ENCODE results near the gene TMEM145. TPM values are rescaled to one million over a fixed set of nuclear protein-coding genes. Genes with fewer than 3 reads are reported as not detected.

Gene TMEM145
- total and polyA plus RNA-seq, 2 donors from 2014 or later, result not detected

GRCh38 chr19:42268142-42268703 is 44.9 kb upstream of the TMEM145 start:
- DNase-seq, result peak; percentile 99 to 100 (median 100)
- H3K9ac ChIP-seq (ENCODE audit: low read length in 3 of 3), result peak overlapping the region; percentile 89 to 97 (median 95)
- H3K36me3 ChIP-seq (ENCODE audit: control insufficient read depth in 2 of 3, insufficient read depth in 3 of 3, low read length in 3 of 3), result peaks cover 0 to 3% (median 0%) of the 10 kb centered on the region in 3 donors
- peak overlapping the region; percentile 99 for H3K27ac ChIP-seq (ENCODE audit: low read depth in 2 of 2, low read length in 2 of 2)
- H3K4me3 ChIP-seq (ENCODE audit: low read length in 3 of 3), result peak overlapping the region; percentile 83 to 92 (median 89)
- no peaks in the 10 kb centered on the region for H3K9me3 ChIP-seq (ENCODE audit: control insufficient read depth in 2 of 3, insufficient read depth in 1 of 3, low read length in 3 of 3)
- H3K27me3 ChIP-seq (ENCODE audit: control insufficient read depth, insufficient read depth, low read length), result no peaks in the 10 kb centered on the region
- intact Hi-C loops (cut with DNase I), result no loop called here
- no peak for TF ChIP-seq CTCF (IDR thresholded peaks at IDR 0.05; ENCODE audit: borderline replicate concordance, extremely low read depth, insufficient read depth)
- peak; percentile 97 for FAIRE-seq
- H3K4me1 ChIP-seq (ENCODE audit: control insufficient read depth in 2 of 3, insufficient read depth in 2 of 3, low read depth in 1 of 3, low read length in 3 of 3), result peaks cover 3 to 21% (median 12%) of the 10 kb centered on the region in 3 donors

- Histone ChIP-seq H3K27ac (ENCODE audit: low read depth in 2 of 2, low read length in 2 of 2) (peak within 1 kb of the TSS; percentile 99), H3K4me3 (ENCODE audit: low read length in 3 of 3) (peak within 1 kb of the TSS; percentile 83 to 92 (median 91)), H3K36me3 (ENCODE audit: control insufficient read depth in 2 of 3, insufficient read depth in 3 of 3, low read length in 3 of 3) (peaks cover 0 to 8% (median 3%) of the 10 kb centered on the region in 3 donors), H3K9me3 (ENCODE audit: control insufficient read depth in 2 of 3, insufficient read depth in 1 of 3, low read length in 3 of 3) (no peaks in the 10 kb centered on the region), H3K4me1 (ENCODE audit: control insufficient read depth in 2 of 3, insufficient read depth in 2 of 3, low read depth in 1 of 3, low read length in 3 of 3) (peaks cover 3 to 21% (median 12%) of the 10 kb centered on the region in 3 donors), H3K27me3 (ENCODE audit: control insufficient read depth, insufficient read depth, low read length) (no peaks in the 10 kb centered on the region), H3K9ac (ENCODE audit: low read length in 3 of 3) (peak within 1 kb of the TSS; percentile 89 to 97 (median 95))
- no peak for TF ChIP-seq CTCF (IDR thresholded peaks at IDR 0.05; ENCODE audit: borderline replicate concordance, extremely low read depth, insufficient read depth)
- intact Hi-C loops (cut with DNase I), result no loop called here
- DNase-seq, result peak; percentile 100
- peak; percentile 99 for FAIRE-seq
These were observed 44.2 kb upstream of the TMEM145 start, which contains the start of gene CIC for GRCh38 chr19:42268704-42269477. Gene CIC (plus strand): TSS chr19:42269252. CDS start chr19:42271784, 2,532 bp downstream.

GRCh38 chr19:42269478-42270345 is 43.4 kb upstream of the TMEM145 start:
- Histone ChIP-seq H3K4me3 (ENCODE audit: low read length in 3 of 3) (peak overlapping the region; percentile 80 to 92 (median 91)), H3K9ac (ENCODE audit: low read length in 3 of 3) (peak overlapping the region; percentile 78 to 95 (median 85)), H3K36me3 (ENCODE audit: control insufficient read depth in 2 of 3, insufficient read depth in 3 of 3, low read length in 3 of 3) (peaks cover 0 to 12% (median 6%) of the 10 kb centered on the region in 3 donors), H3K9me3 (ENCODE audit: control insufficient read depth in 2 of 3, insufficient read depth in 1 of 3, low read length in 3 of 3) (no peaks in the 10 kb centered on the region), H3K4me1 (ENCODE audit: control insufficient read depth in 2 of 3, insufficient read depth in 2 of 3, low read depth in 1 of 3, low read length in 3 of 3) (peaks cover 3 to 21% (median 12%) of the 10 kb centered on the region in 3 donors), H3K27ac (ENCODE audit: low read depth in 2 of 2, low read length in 2 of 2) (peak overlapping the region; percentile 91 to 95), H3K27me3 (ENCODE audit: control insufficient read depth, insufficient read depth, low read length) (no peaks in the 10 kb centered on the region)
- TF ChIP-seq CTCF (IDR thresholded peaks at IDR 0.05; ENCODE audit: borderline replicate concordance, extremely low read depth, insufficient read depth), result no peak
- FAIRE-seq (no peak), DNase-seq (peak in 2 of 5 donors; percentile 67 to 76)
- intact Hi-C loops (cut with DNase I), result no loop called here

All from kidney (tissue), 14 donors.